Mucosa of descending colon (tissue), 3 donors: Measurements from ENCODE around the gene ELMO1. TPM values are rescaled to one million over a fixed set of nuclear protein-coding genes. Genes with fewer than 3 reads are reported as not detected.

Experiments used
- ATAC-seq: fragments of 200-7000 bp; cut with Tn5 transposase; one replicate; pipeline ENCODE4 v1.9.1; 2020; ENCODE audit warnings: mild to moderate bottlenecking, moderate library complexity
- DNase-seq, 3 donors: peaks; one replicate each; pipeline ENCODE4 v3.0.0-alpha.2; 2020
- H3K36me3 ChIP-seq: fragments of 200-600 bp; one replicate; pipeline ENCODE4 v1.8.0; 2021; ENCODE audit warnings: low read depth, mild to moderate bottlenecking
- H3K4me1 ChIP-seq: fragments of 200-600 bp; one replicate; pipeline ENCODE4 v1.8.0; 2021; ENCODE audit warnings: low read depth, mild to moderate bottlenecking
- H3K4me3 ChIP-seq: fragments of 200-600 bp; one replicate; pipeline ENCODE4 v1.8.0; 2021; ENCODE audit warnings: mild to moderate bottlenecking
- H3K9me3 ChIP-seq: fragments of 200-600 bp; one replicate; pipeline ENCODE4 v1.8.0; 2021; ENCODE audit warnings: mild to moderate bottlenecking
- CTCF ChIP-seq: fragments of 200-600 bp; IDR thresholded peaks from one replicate; pipeline ENCODE4 v1.8.0; 2022; ENCODE audit warnings: antibody characterized with exemption, mild to moderate bottlenecking
- intact Hi-C, 2 donors: fragments of 100-400 bp; cut with DNase I in 1 of 2; cut with micrococcal nuclease in 1 of 2; formaldehyde crosslinking; loops; one replicate each; pipeline versions ENCODE4 v1.11.0 to v1.11.1; 2022; cut with DNase I, micrococcal nuclease
- total RNA-seq, 3 donors: library from RNA; stranded (reverse); fragmentation: NEBNext Ultra II Directional in 2 of 3; extraction: Animal tissue kit (Norgen Biotek cat#: 25700) in 2 of 3; gene quantifications; one replicate each; pipeline versions ENCODE4 v1.2.1 to v1.2.4, GENCODE V29; 2021 to 2023
- donor health status: DM: no; HTN: no; CAD: no; lungs with moderate emphysema.
- donor health status: DM: no; HTN: no; CAD: no.
- donor health status: DM: no; HTN: yes; CAD: no.

The ELMO1 gene
- total RNA-seq, 3 donors from 2014 or later, result 9.7 to 27.2 (median 18.2) TPM

- ATAC-seq (no peak), DNase-seq (no peak)
- H3K9me3 ChIP-seq, result no peaks in the 10 kb centered on the region
- no peak overlapping the region for H3K4me3 ChIP-seq
- intact Hi-C loops, result no loop called here
- H3K4me1 ChIP-seq, result no peaks in the 10 kb centered on the region
- H3K36me3 ChIP-seq, result no peaks in the 10 kb centered on the region
- no peak for TF ChIP-seq CTCF
Measured at GRCh38 chr7:37438906-37439652, 9.6 kb downstream of the ELMO1 start.

GRCh38 chr7:37435156-37435855 is 13.4 kb downstream of the ELMO1 start:
- no peaks in the 10 kb centered on the region for H3K4me1 ChIP-seq
- ATAC-seq, result no peak

GRCh38 chr7:37434529-37434928 is 14.1 kb downstream of the ELMO1 start:
- no peak for ATAC-seq
- intact Hi-C loops, result no loop called here
- Histone ChIP-seq H3K9me3 (no peaks in the 10 kb centered on the region), H3K4me1 (no peaks in the 10 kb centered on the region), H3K36me3 (no peaks in the 10 kb centered on the region), H3K4me3 (no peak overlapping the region)
- no peak for TF ChIP-seq CTCF
- DNase-seq, result no peak

More at GRCh38 chr7:37435156-37435855, 13.4 kb downstream of the ELMO1 start:
- intact Hi-C loops, result no loop called here
- H3K4me3 ChIP-seq, result no peak overlapping the region
- H3K9me3 ChIP-seq, result no peaks in the 10 kb centered on the region
- TF ChIP-seq CTCF, result no peak
- no peak for DNase-seq
- no peaks in the 10 kb centered on the region for H3K36me3 ChIP-seq

- H3K4me1 ChIP-seq, result no peaks in the 10 kb centered on the region
- no peaks in the 10 kb centered on the region for H3K36me3 ChIP-seq
- TF ChIP-seq CTCF, result no peak
- no peaks in the 10 kb centered on the region for H3K9me3 ChIP-seq
- DNase-seq (no peak), ATAC-seq (no peak)
- H3K4me3 ChIP-seq, result no peak overlapping the region
- intact Hi-C loops, result no loop called here
Measured at GRCh38 chr7:37433166-37433565, 15.5 kb downstream of the ELMO1 start.

- no peaks in the 10 kb centered on the region for H3K9me3 ChIP-seq
- intact Hi-C loops, result no loop called here
- DNase-seq, result no peak
Measured at GRCh38 chr7:37432281-37432920, 16.3 kb downstream of the ELMO1 start.

More at GRCh38 chr7:37432281-37432920, 16.3 kb downstream of the ELMO1 start:
- H3K36me3 ChIP-seq, result no peaks in the 10 kb centered on the region
- H3K4me3 ChIP-seq, result no peak overlapping the region
- no peaks in the 10 kb centered on the region for H3K4me1 ChIP-seq
- no peak for TF ChIP-seq CTCF
- no peak for ATAC-seq
